ENCODE measurements around the gene TCEAL3.
A peak's percentile ranks its signal among the peaks of the same experiment; 100 is the strongest.

TCEAL3 gene, protein sequence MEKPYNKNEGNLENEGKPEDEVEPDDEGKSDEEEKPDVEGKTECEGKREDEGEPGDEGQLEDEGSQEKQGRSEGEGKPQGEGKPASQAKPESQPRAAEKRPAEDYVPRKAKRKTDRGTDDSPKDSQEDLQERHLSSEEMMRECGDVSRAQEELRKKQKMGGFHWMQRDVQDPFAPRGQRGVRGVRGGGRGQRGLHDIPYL

GRCh38 chrX:103607364-103608305 lies at the start of gene TCEAL3:
Gene TCEAL3, plus strand, starts transcription at chrX:103607963. Its CDS starts 1,102 bp downstream, at chrX:103609065.
- Histone ChIP-seq H3K79me2 (ENCODE audit: control insufficient read depth, low read length) (no peaks in the 10 kb centered on the region), H3K4me3 (ENCODE audit: low read length) (peak within 1 kb of the TSS; percentile 69), H3K27ac (ENCODE audit: low read depth, low read length) (no peak within 1 kb of the TSS), H3K9me3 (ENCODE audit: control insufficient read depth, insufficient read depth, low read length) (no peaks in the 10 kb centered on the region), H4K20me1 (ENCODE audit: control insufficient read depth, insufficient read depth, low read depth, low read length) (no peaks in the 10 kb centered on the region), H3F3A (ENCODE audit: control insufficient read depth, insufficient read depth) (no peaks in the 10 kb centered on the region), H3K9me2 (replicated peaks; ENCODE audit: control insufficient read depth, low read length) (no peaks in the 10 kb centered on the region), H3K36me3 (ENCODE audit: control insufficient read depth, low read length) (no peaks in the 10 kb centered on the region), H3K4me1 (ENCODE audit: control insufficient read depth, low read length) (no peaks in the 10 kb centered on the region), H3K27me3 (ENCODE audit: control insufficient read depth, low read length) (peaks cover 7% of the 10 kb centered on the region; the same call in 1 of the 2 replicates), H3K4me2 (ENCODE audit: low read length) (peak within 1 kb of the TSS; percentile 64)
- TF ChIP-seq EZH2phosphoT487 (IDR thresholded peaks at IDR 0.05; ENCODE audit: borderline replicate concordance, low read length) (no peak), CTCF (IDR thresholded peaks at IDR 0.05; ENCODE audit: low read depth, low read length, poor library complexity, severe bottlenecking) (no peak)

DNA sequence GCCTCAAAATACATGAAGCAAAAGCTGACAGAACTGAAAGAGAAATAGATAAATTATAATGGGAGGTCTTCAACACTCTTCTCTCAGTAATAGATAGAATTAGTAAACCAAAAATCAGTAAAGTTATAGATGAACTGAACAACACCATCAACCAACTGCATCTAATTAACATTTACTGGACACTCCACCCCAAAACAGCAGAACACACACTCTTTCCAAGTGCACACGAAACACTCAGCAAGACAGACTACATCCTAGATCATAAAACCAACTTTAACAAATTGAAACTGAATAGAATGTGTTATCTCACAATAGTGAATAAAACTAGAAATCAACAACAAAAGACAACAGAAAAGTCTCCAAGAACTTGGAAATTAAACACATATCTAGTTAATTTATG lies 47.5 kb upstream of the TCEAL3 start:
- Histone ChIP-seq H3K36me3 (ENCODE audit: control insufficient read depth, low read length) (no peaks in the 10 kb centered on the region), H3K9me3 (ENCODE audit: control insufficient read depth, insufficient read depth, low read length) (no peaks in the 10 kb centered on the region), H3K4me2 (ENCODE audit: low read length) (no peak overlapping the region), H3K27me3 (ENCODE audit: control insufficient read depth, low read length) (no peaks in the 10 kb centered on the region), H3K27ac (ENCODE audit: low read depth, low read length) (no peak overlapping the region), H3K9me2 (replicated peaks; ENCODE audit: control insufficient read depth, low read length) (no peaks in the 10 kb centered on the region), H3F3A (ENCODE audit: control insufficient read depth, insufficient read depth) (no peaks in the 10 kb centered on the region), H3K4me1 (ENCODE audit: control insufficient read depth, low read length) (peaks cover 3% of the 10 kb centered on the region), H4K20me1 (ENCODE audit: control insufficient read depth, insufficient read depth, low read depth, low read length) (no peaks in the 10 kb centered on the region), H3K79me2 (ENCODE audit: control insufficient read depth, low read length) (no peaks in the 10 kb centered on the region), H3K4me3 (ENCODE audit: low read length) (no peak overlapping the region)
- no peak for TF ChIP-seq EZH2phosphoT487 (IDR thresholded peaks at IDR 0.05; ENCODE audit: borderline replicate concordance, low read length)
- TF ChIP-seq CTCF (IDR thresholded peaks at IDR 0.05; ENCODE audit: low read depth, low read length, poor library complexity, severe bottlenecking): no peak

- no peak overlapping the region for H3K4me2 ChIP-seq (ENCODE audit: low read length)
- H3K9me2 ChIP-seq (replicated peaks; ENCODE audit: control insufficient read depth, low read length): no peaks in the 10 kb centered on the region
- no peak overlapping the region for H3K4me3 ChIP-seq (ENCODE audit: low read length)
- no peaks in the 10 kb centered on the region for H3K79me2 ChIP-seq (ENCODE audit: control insufficient read depth, low read length)
- no peaks in the 10 kb centered on the region for H3K36me3 ChIP-seq (ENCODE audit: control insufficient read depth, low read length)
- no peaks in the 10 kb centered on the region for H3K9me3 ChIP-seq (ENCODE audit: control insufficient read depth, insufficient read depth, low read length)
- no peaks in the 10 kb centered on the region for H3F3A ChIP-seq (ENCODE audit: control insufficient read depth, insufficient read depth)
- no peaks in the 10 kb centered on the region for H4K20me1 ChIP-seq (ENCODE audit: control insufficient read depth, insufficient read depth, low read depth, low read length)
- no peak overlapping the region for H3K27ac ChIP-seq (ENCODE audit: low read depth, low read length)
- TF ChIP-seq EZH2phosphoT487 (IDR thresholded peaks at IDR 0.05; ENCODE audit: borderline replicate concordance, low read length) (no peak), CTCF (IDR thresholded peaks at IDR 0.05; ENCODE audit: low read depth, low read length, poor library complexity, severe bottlenecking) (no peak)
- peaks cover 10% of the 10 kb centered on the region for H3K4me1 ChIP-seq (ENCODE audit: control insufficient read depth, low read length)
- H3K27me3 ChIP-seq (ENCODE audit: control insufficient read depth, low read length): no peaks in the 10 kb centered on the region
Measured at GRCh38 chrX:103562801-103563200, 45.0 kb upstream of the TCEAL3 start.

Data from DOHH2 (cell line).